HEK293T (cell line): ENCODE results near the gene PDZD8.

Experiments
- ARNT ChIP-seq: fragments of 450-650 bp; IDR thresholded peaks from 2 replicates; pipeline ENCODE4 v1.6.1; 2017; ENCODE audit warnings: mild to moderate bottlenecking
- BHLHE40 ChIP-seq: fragments of 450-650 bp; IDR thresholded peaks from 2 replicates; pipeline ENCODE4 v1.6.1; 2016; ENCODE audit warnings: mild to moderate bottlenecking, moderate library complexity, borderline replicate concordance
- ELF4 ChIP-seq: fragments of 450-650 bp; IDR thresholded peaks from 2 replicates; pipeline ENCODE4 v1.6.1; 2017; ENCODE audit warnings: antibody characterized with exemption
- FOXA1 ChIP-seq: fragments of 450-650 bp; IDR thresholded peaks from 2 replicates; pipeline ENCODE4 v1.6.1; 2016; ENCODE audit warnings: mild to moderate bottlenecking
- FOXK2 ChIP-seq: fragments of 450-650 bp; IDR thresholded peaks from 2 replicates; pipeline ENCODE4 v1.6.1; 2016; ENCODE audit warnings: mild to moderate bottlenecking
- FOXM1 ChIP-seq: fragments of 450-650 bp; IDR thresholded peaks from 2 replicates; pipeline ENCODE4 v1.6.1; 2017; ENCODE audit warnings: mild to moderate bottlenecking, borderline replicate concordance
- NFRKB ChIP-seq: fragments of 450-650 bp; IDR thresholded peaks from 2 replicates; pipeline ENCODE4 v1.6.1; 2016; ENCODE audit warnings: mild to moderate bottlenecking, moderate library complexity
- PKNOX1 ChIP-seq: fragments of 450-650 bp; IDR thresholded peaks from 2 replicates; pipeline ENCODE4 v1.6.1; 2016
- SUZ12 ChIP-seq: fragments of 450-650 bp; IDR thresholded peaks from 2 replicates; pipeline ENCODE4 v1.6.1; 2016; ENCODE audit warnings: mild to moderate bottlenecking
- TARDBP ChIP-seq: fragments of 450-650 bp; IDR thresholded peaks from 2 replicates; pipeline ENCODE4 v1.6.1; 2016

- no peak for TF ChIP-seq SUZ12
- no peak for TF ChIP-seq BHLHE40
- TF ChIP-seq FOXK2: no peak
- no peak for TF ChIP-seq ELF4
- no peak for TF ChIP-seq NFRKB
- TF ChIP-seq PKNOX1: no peak
- TF ChIP-seq ARNT: no peak
- TF ChIP-seq FOXM1: no peak
- no peak for TF ChIP-seq TARDBP
- TF ChIP-seq FOXA1: no peak
Observed at GRCh38 chr10:117408436-117409384, 33.5 kb upstream of the PDZD8 start.
